HCT116 (cell line): ENCODE measurements around the gene GPS2. TPM values are rescaled to one million over a fixed set of nuclear protein-coding genes. Genes with fewer than 3 reads are reported as not detected.
A peak's percentile ranks its signal among the peaks of the same experiment; 100 is the strongest.

Source experiments
- ATAC-seq: fragments of 200-7000 bp; cut with Tn5 transposase; 2 replicates; pipeline ENCODE4 v1.9.1; 2020; ENCODE audit warnings: mild to moderate bottlenecking, moderate library complexity
- BruUV-seq: library from RNA; stranded (reverse); fragments of 400-500 nt; replicated peaks from 2 replicates; lab custom pipeline; 2021; lab: Mats Ljungman, UMichigan
- CTCF ChIA-PET: fragments of 300-600 bp; sonication (Branson Sonifier 250); formaldehyde crosslinking; loops from one replicate; lab custom pipeline; 2021; ENCODE audit warnings: antibody characterized with exemption; lab: Charles Lee
- POLR2A ChIA-PET: fragments of 300-600, 350-600 bp; sonication (Branson Sonifier 250); formaldehyde crosslinking; loops from one replicate; lab custom pipeline; 2021; ENCODE audit warnings: antibody characterized with exemption; lab: Charles Lee
- RAD21 ChIA-PET, 2 experiments: fragments of 300-600 bp; sonication (Branson Sonifier 250); formaldehyde crosslinking; loops; one replicate each; lab custom pipeline; 2023; ENCODE audit warnings: low total read pairs in 2 of 2; ENCODE audit not compliant: uncharacterized antibody in 2 of 2, unreplicated experiment in 2 of 2, low non-redundant PET in 1 of 2; lab: Charles Lee
- DNase-seq: peaks from one replicate; pipeline ENCODE4 v3.0.0-alpha.2; 2010; ENCODE audit warnings: low read depth, low spot score
- H2AFZ ChIP-seq: fragments of 200-600 bp; shearing (Covaris generic), sonication (generic); 2 replicates; pipeline ENCODE4 v1.6.1; 2017; ENCODE audit warnings: low read depth, mixed run types, mixed read lengths, antibody characterized with exemption, low read length; ENCODE audit not compliant: poor library complexity, severe bottlenecking
- H3K27ac ChIP-seq: 2 replicates; pipeline ENCODE4 v1.5.1; 2012; ENCODE audit warnings: low read depth, low read length
- H3K27me3 ChIP-seq: fragments of 200-600 bp; sonication (generic); 2 replicates; pipeline ENCODE4 v1.6.1; 2016; ENCODE audit warnings: mixed run types, low read length, mixed read lengths; ENCODE audit not compliant: insufficient read depth
- H3K36me3 ChIP-seq, 2 experiments: fragments of 200-500 bp in 1 of 2; fragments of 200-600 bp in 1 of 2; sonication (Bioruptor generic) in 1 of 2; sonication (generic) in 1 of 2; 2 replicates each; pipeline versions ENCODE4 v1.5.1 to v1.6.1; 2014 to 2016; ENCODE audit warnings: low read length in 2 of 2, inconsistent platforms in 1 of 2, mixed read lengths in 1 of 2, mixed run types in 1 of 2; ENCODE audit not compliant: insufficient read depth in 2 of 2, control insufficient read depth in 1 of 2
- H3K4me1 ChIP-seq, 2 experiments: fragments of 200-600 bp in 1 of 2; sonication (generic) in 1 of 2; 2 replicates each; pipeline versions ENCODE4 v1.5.1 to v1.6.1; 2012 to 2017; ENCODE audit warnings: low read length in 2 of 2, inconsistent platforms in 1 of 2, mild to moderate bottlenecking in 1 of 2, mixed read lengths in 1 of 2, mixed run types in 1 of 2, moderate library complexity in 1 of 2; ENCODE audit not compliant: insufficient read depth in 2 of 2, control insufficient read depth in 1 of 2
- H3K4me2 ChIP-seq: fragments of 200-600 bp; sonication (generic); 2 replicates; pipeline ENCODE4 v1.6.1; 2017; ENCODE audit warnings: mixed run types, low read length, mixed read lengths
- H3K4me3 ChIP-seq, 2 experiments: fragments of 200-600 bp in 1 of 2; sonication (generic) in 1 of 2; replicated peaks in 1 of 2; 2 replicates each; pipeline ENCODE4 v1.5.1; 2011 to 2016; ENCODE audit warnings: low read length in 2 of 2, control low read depth in 1 of 2, low read depth in 1 of 2, mild to moderate bottlenecking in 1 of 2, mixed read lengths in 1 of 2, mixed run types in 1 of 2
- H3K79me2 ChIP-seq: fragments of 200-600 bp; sonication (generic); 2 replicates; pipeline ENCODE4 v1.6.1; 2017; ENCODE audit warnings: mild to moderate bottlenecking, mixed run types, low read length, moderate library complexity, mixed read lengths; ENCODE audit not compliant: insufficient read depth
- H3K9ac ChIP-seq: fragments of 200-600 bp; sonication (generic); 2 replicates; pipeline ENCODE4 v1.6.1; 2016; ENCODE audit warnings: low read length, mixed read lengths
- H3K9me2 ChIP-seq: fragments of 200-600 bp; sonication (generic), shearing (Covaris generic); 2 replicates; pipeline ENCODE4 v1.6.1; 2017; ENCODE audit warnings: mixed run types, mild to moderate bottlenecking, moderate library complexity; ENCODE audit not compliant: insufficient read depth
- H3K9me3 ChIP-seq, 2 experiments: fragments of 200-500 bp in 1 of 2; fragments of 200-600 bp in 1 of 2; sonication (Bioruptor generic) in 1 of 2; sonication (generic) in 1 of 2; 2 replicates each; pipeline ENCODE4 v1.6.1; 2014 to 2017; ENCODE audit warnings: low read length in 2 of 2, mixed read lengths in 2 of 2, inconsistent platforms in 1 of 2, low read depth in 1 of 2, mild to moderate bottlenecking in 1 of 2, mixed run types in 1 of 2, moderate library complexity in 1 of 2; ENCODE audit not compliant: control insufficient read depth in 1 of 2, insufficient read depth in 1 of 2
- H4K20me1 ChIP-seq: fragments of 200-600 bp; sonication (generic), shearing (Covaris generic); 2 replicates; pipeline ENCODE4 v1.6.1; 2017; ENCODE audit warnings: mixed run types, mild to moderate bottlenecking, moderate library complexity; ENCODE audit not compliant: insufficient read depth
- ATF3 ChIP-seq: IDR thresholded peaks from 2 replicates; pipeline ENCODE4 v1.6.1; 2012
- CBX3 ChIP-seq: IDR thresholded peaks from 2 replicates; pipeline ENCODE4 v1.6.1; 2012; ENCODE audit warnings: low read depth
- CTCF ChIP-seq, 3 experiments: fragments of 200-600 bp in 1 of 3; sonication (generic) in 1 of 3; IDR thresholded peaks in 2 of 3; conservative IDR thresholded peaks in 1 of 3; 2 replicates each; pipeline ENCODE4 v1.5.1; 2012 to 2017; ENCODE audit warnings: low read depth in 2 of 3, low read length in 2 of 3, antibody characterized with exemption in 1 of 3, borderline replicate concordance in 1 of 3, control low read depth in 1 of 3, mild to moderate bottlenecking in 1 of 3, mixed read lengths in 1 of 3, mixed run types in 1 of 3, moderate library complexity in 1 of 3; ENCODE audit not compliant: insufficient read depth in 1 of 3
- EGR1 ChIP-seq: IDR thresholded peaks from 2 replicates; pipeline ENCODE4 v1.6.1; 2012; ENCODE audit warnings: low read depth
- EZH2 ChIP-seq: fragments of 200-600 bp; sonication (generic); IDR thresholded peaks from 2 replicates; pipeline ENCODE4 v1.6.1; 2017; ENCODE audit warnings: antibody characterized with exemption, mixed run types
- MAX ChIP-seq: IDR thresholded peaks from 2 replicates; pipeline ENCODE4 v1.6.1; 2012
- POLR2AphosphoS5 ChIP-seq: IDR thresholded peaks from 2 replicates; pipeline ENCODE4 v1.6.1; 2011; ENCODE audit warnings: mild to moderate bottlenecking, low read depth, low read length, moderate library complexity
- RAD21 ChIP-seq: IDR thresholded peaks from 2 replicates; pipeline ENCODE4 v1.6.1; 2012; ENCODE audit warnings: low read depth, mild to moderate bottlenecking
- REST ChIP-seq: IDR thresholded peaks from 2 replicates; pipeline ENCODE4 v1.6.1; 2012; ENCODE audit warnings: low read depth
- SRF ChIP-seq: IDR thresholded peaks from 2 replicates; pipeline ENCODE4 v1.6.1; 2012; ENCODE audit warnings: low read depth
- intact Hi-C: fragments of 100-400 bp; cut with micrococcal nuclease; formaldehyde crosslinking; loops from 2 replicates; pipeline ENCODE4 v1.10.0; 2022
- total RNA-seq: library from RNA; stranded (reverse); gene quantifications from one replicate; pipeline ENCODE4 v1.2.1, GENCODE V29; 2021; ENCODE audit not compliant: unreplicated experiment

GPS2 gene
- total RNA-seq, 1 experiment from 2014 or later: 61.3 TPM

- Histone ChIP-seq H3K4me1 (peaks cover 13 to 24% of the 10 kb centered on the region in 2 experiments), H3K4me3 (no peak overlapping the region), H3K9me2 (no peaks in the 10 kb centered on the region), H3K27ac (0 out of 2 replicates have a peak overlapping the region, but pooled peaks have one; percentile 18), H3K4me2 (no peak overlapping the region), H3K79me2 (peaks cover 16% of the 10 kb centered on the region), H3K27me3 (no peaks in the 10 kb centered on the region), H3K9ac (no peak overlapping the region), H4K20me1 (0 out of 2 replicates have a peak, but pooled peaks cover 4% of the 10 kb centered on the region), H3K9me3 (no peaks in the 10 kb centered on the region), H3K36me3 (peaks cover 25 to 49% of the 10 kb centered on the region in 2 experiments; a peak in 3 of 4 replicates), H2AFZ (no peak overlapping the region)
- ChIA-PET CTCF (no interaction called here), RAD21 (no interaction called here), POLR2A (no interaction called here)
- DNase-seq (no peak), ATAC-seq (no peak)
- intact Hi-C loops: no loop called here
- TF ChIP-seq SRF: no peak
- no peak for TF ChIP-seq CTCF (IDR thresholded peaks at IDR 0.05 in 2 of 3, conservative IDR thresholded peaks at IDR 0.05 in 1 of 3; ENCODE audit: borderline replicate concordance in 1 of 3, insufficient read depth in 1 of 3, low read depth in 2 of 3, low read length in 2 of 3)
- no TSS peak for BruUV-seq
Measured at GRCh38 chr17:7318121-7318860, 3.1 kb upstream of the GPS2 start.

- no TSS peak for BruUV-seq
- no peak overlapping the region for H3K27ac ChIP-seq
- DNase-seq (no peak), ATAC-seq (no peak)
- no peak overlapping the region for H3K4me3 ChIP-seq
- ChIA-PET CTCF (no interaction called here), POLR2A (no interaction called here), RAD21 (no interaction called here)
- peaks cover 26% of the 10 kb centered on the region for H3K79me2 ChIP-seq
- H3K4me2 ChIP-seq: no peak overlapping the region
- intact Hi-C loops: no loop called here
- peaks cover 12% of the 10 kb centered on the region; the same call in 1 of the 2 replicates for H4K20me1 ChIP-seq
- no peak overlapping the region for H3K9ac ChIP-seq
- peaks cover 19 to 33% of the 10 kb centered on the region in 2 experiments for H3K4me1 ChIP-seq
- H3K36me3 ChIP-seq: peaks cover 24 to 49% of the 10 kb centered on the region in 2 experiments; a peak in 3 of 4 replicates
- no peaks in the 10 kb centered on the region for H3K27me3 ChIP-seq
- no peaks in the 10 kb centered on the region for H3K9me2 ChIP-seq
- H3K9me3 ChIP-seq: no peaks in the 10 kb centered on the region
- H2AFZ ChIP-seq: no peak overlapping the region
- TF ChIP-seq REST (no peak), EZH2 (no peak), MAX (no peak), ATF3 (no peak), POLR2AphosphoS5 (no peak), EGR1 (no peak), CBX3 (no peak), RAD21 (no peak)
Measured at GRCh38 chr17:7317161-7317803, 2.1 kb upstream of the GPS2 start.
